H9 (cell line): Measurements from ENCODE around the gene HOXA1. TPM values are rescaled to one million over a fixed set of nuclear protein-coding genes. Genes with fewer than 3 reads are reported as not detected.

Experiments used
- DNase-seq: peaks from one replicate; pipeline ENCODE4 v3.0.0-alpha.2; 2017
- H2AFZ ChIP-seq: one replicate; pipeline ENCODE4 v1.6.1; 2013; ENCODE audit warnings: mild to moderate bottlenecking, low read length, control low read depth, moderate library complexity
- H2AK5ac ChIP-seq: 2 replicates; pipeline ENCODE4 v1.6.1; 2013; ENCODE audit warnings: low read length, control low read depth, mixed read lengths; ENCODE audit not compliant: insufficient read length
- H2BK120ac ChIP-seq: one replicate; pipeline ENCODE4 v1.6.1; 2013; ENCODE audit warnings: low read depth, mild to moderate bottlenecking, low read length, control low read depth, inconsistent platforms; ENCODE audit not compliant: poor library complexity, severe bottlenecking
- H2BK12ac ChIP-seq: 2 replicates; pipeline ENCODE4 v1.6.1; 2013; ENCODE audit warnings: low read length, control low read depth, mixed read lengths, low read depth; ENCODE audit not compliant: insufficient read length
- H2BK15ac ChIP-seq: 2 replicates; pipeline ENCODE4 v1.6.1; 2013; ENCODE audit warnings: low read depth, low read length, control low read depth
- H2BK20ac ChIP-seq: one replicate; pipeline ENCODE4 v1.6.1; 2013; ENCODE audit warnings: low read depth, mild to moderate bottlenecking, low read length, control low read depth, inconsistent platforms; ENCODE audit not compliant: poor library complexity, severe bottlenecking
- H2BK5ac ChIP-seq: 2 replicates; pipeline ENCODE4 v1.6.1; 2013; ENCODE audit warnings: low read length, control low read depth, mixed read lengths; ENCODE audit not compliant: insufficient read length
- H3K14ac ChIP-seq: 2 replicates; pipeline ENCODE4 v1.6.1; 2013; ENCODE audit warnings: low read length, control low read depth; ENCODE audit not compliant: insufficient read depth
- H3K18ac ChIP-seq: 2 replicates; pipeline ENCODE4 v1.6.1; 2013; ENCODE audit warnings: low read depth, mild to moderate bottlenecking, mixed read lengths, low read length, control low read depth; ENCODE audit not compliant: insufficient read length
- H3K23ac ChIP-seq: 2 replicates; pipeline ENCODE4 v1.6.1; 2013; ENCODE audit warnings: low read length, control low read depth, mixed read lengths, low read depth; ENCODE audit not compliant: insufficient read length
- H3K23me2 ChIP-seq: 2 replicates; pipeline ENCODE4 v1.6.1; 2013; ENCODE audit warnings: low read depth, mild to moderate bottlenecking, mixed read lengths, low read length, control low read depth; ENCODE audit not compliant: insufficient read length, poor library complexity, severe bottlenecking
- H3K27ac ChIP-seq: 2 replicates; pipeline ENCODE4 v1.5.1; 2013; ENCODE audit warnings: low read length, control low read depth, mixed read lengths, low read depth; ENCODE audit not compliant: insufficient read length
- H3K27me3 ChIP-seq: 2 replicates; pipeline ENCODE4 v1.6.1; 2013; ENCODE audit warnings: low read length, control low read depth, inconsistent platforms; ENCODE audit not compliant: insufficient read depth
- H3K4ac ChIP-seq: 2 replicates; pipeline ENCODE4 v1.6.1; 2013; ENCODE audit warnings: low read depth, mild to moderate bottlenecking, control low read depth, inconsistent platforms, low read length, moderate library complexity
- H3K4me1 ChIP-seq: 2 replicates; pipeline ENCODE4 v1.6.1; 2013; ENCODE audit warnings: low read length, control low read depth, inconsistent platforms; ENCODE audit not compliant: insufficient read depth
- H3K4me2 ChIP-seq: 2 replicates; pipeline ENCODE4 v1.6.1; 2013; ENCODE audit warnings: low read length, control low read depth, mixed read lengths; ENCODE audit not compliant: insufficient read length, insufficient read depth
- H3K56ac ChIP-seq: 2 replicates; pipeline ENCODE4 v1.6.1; 2013; ENCODE audit warnings: low read depth, mild to moderate bottlenecking, mixed read lengths, low read length, control low read depth; ENCODE audit not compliant: insufficient read length
- H3K79me1 ChIP-seq: 2 replicates; pipeline ENCODE4 v1.6.1; 2013; ENCODE audit warnings: low read depth, mild to moderate bottlenecking, moderate library complexity, low read length, control low read depth, inconsistent platforms; ENCODE audit not compliant: insufficient read depth, poor library complexity, severe bottlenecking
- H3K79me2 ChIP-seq: 2 replicates; pipeline ENCODE4 v1.6.1; 2013; ENCODE audit warnings: low read length, control low read depth, inconsistent platforms; ENCODE audit not compliant: insufficient read depth
- H3K9ac ChIP-seq: 2 replicates; pipeline ENCODE4 v1.6.1; 2013; ENCODE audit warnings: low read length, control low read depth, mixed read lengths; ENCODE audit not compliant: insufficient read length; ENCODE audit errors: extremely low read depth
- H3K9me3 ChIP-seq: one replicate; pipeline ENCODE4 v1.6.1; 2013; ENCODE audit warnings: low read depth, low read length, inconsistent platforms; ENCODE audit not compliant: control insufficient read depth
- H3T11ph ChIP-seq: one replicate; pipeline ENCODE4 v1.6.1; 2013; ENCODE audit warnings: mild to moderate bottlenecking, low read length, control low read depth, inconsistent platforms
- H4K20me1 ChIP-seq: one replicate; pipeline ENCODE4 v1.6.1; 2013; ENCODE audit not compliant: control insufficient read depth, insufficient read length, insufficient read depth
- H4K5ac ChIP-seq: 2 replicates; pipeline ENCODE4 v1.6.1; 2013; ENCODE audit warnings: low read depth, mild to moderate bottlenecking, mixed read lengths, low read length, control low read depth; ENCODE audit not compliant: insufficient read length
- H4K8ac ChIP-seq: replicated peaks from 2 replicates; pipeline ENCODE4 v1.6.1; 2013; ENCODE audit warnings: low read length, control low read depth, mixed read lengths, low read depth; ENCODE audit not compliant: insufficient read length
- H4K91ac ChIP-seq: 2 replicates; pipeline ENCODE4 v1.6.1; 2013; ENCODE audit warnings: low read depth, mild to moderate bottlenecking, moderate library complexity, mixed read lengths, low read length, control low read depth; ENCODE audit not compliant: insufficient read length
- H3K27ac Mint-ChIP-seq, 3 experiments: 2 replicates in 2 of 3; 3 replicates in 1 of 3; pipeline ENCODE4 v1.8.0; 2020 to 2021; ENCODE audit warnings: mixed read lengths in 3 of 3, mild to moderate bottlenecking in 1 of 3, moderate library complexity in 1 of 3
- H3K27me3 Mint-ChIP-seq: 2 replicates; pipeline ENCODE4 v1.8.0; 2021; ENCODE audit warnings: low read depth, mild to moderate bottlenecking, moderate library complexity, mixed read lengths
- H3K36me3 Mint-ChIP-seq, 3 experiments: 2 replicates in 2 of 3; 3 replicates in 1 of 3; pipeline ENCODE4 v1.8.0; 2020 to 2021; ENCODE audit warnings: low read depth in 3 of 3, mixed read lengths in 3 of 3; ENCODE audit not compliant: insufficient read depth in 1 of 3
- H3K4me1 Mint-ChIP-seq, 2 experiments: 2 replicates each; pipeline ENCODE4 v1.8.0; 2020; ENCODE audit warnings: mixed read lengths in 2 of 2
- H3K4me3 Mint-ChIP-seq, 2 experiments: 2 replicates in 1 of 2; 3 replicates in 1 of 2; pipeline ENCODE4 v1.8.0; 2020 to 2021; ENCODE audit warnings: mild to moderate bottlenecking in 2 of 2, mixed read lengths in 2 of 2, moderate library complexity in 1 of 2
- H3K9me3 Mint-ChIP-seq, 2 experiments: 2 replicates in 1 of 2; 3 replicates in 1 of 2; pipeline ENCODE4 v1.8.0; 2020; ENCODE audit warnings: mild to moderate bottlenecking in 2 of 2, mixed read lengths in 2 of 2, moderate library complexity in 1 of 2
- WGBS: extraction: QIAGEN DNeasy Blood & Tissue Kit; methylation state at CpG from one replicate; pipeline ENCODE4 v1.1.7; 2013; ENCODE audit warnings: missing lambda C conversion rate, low lambda C conversion rate, mixed read lengths; ENCODE audit not compliant: insufficient read length; ENCODE audit errors: extremely low coverage; 5-methylcytosine and 5-hydroxymethylcytosine counted together
- total RNA-seq: library from RNA; stranded (reverse); gene quantifications from 2 replicates; pipeline ENCODE4 v1.2.1, GENCODE V29; 2021
- TF ChIP-seq, protein P1 (sequence below): fragments of 200-600 bp; sonication (generic); conservative IDR thresholded peaks from 3 replicates; pipeline ENCODE4 v1.8.0; 2021; ENCODE audit warnings: antibody characterized with exemption, mild to moderate bottlenecking

HOXA1 gene
- total RNA-seq, 1 experiment from 2014 or later: not detected

DNA sequence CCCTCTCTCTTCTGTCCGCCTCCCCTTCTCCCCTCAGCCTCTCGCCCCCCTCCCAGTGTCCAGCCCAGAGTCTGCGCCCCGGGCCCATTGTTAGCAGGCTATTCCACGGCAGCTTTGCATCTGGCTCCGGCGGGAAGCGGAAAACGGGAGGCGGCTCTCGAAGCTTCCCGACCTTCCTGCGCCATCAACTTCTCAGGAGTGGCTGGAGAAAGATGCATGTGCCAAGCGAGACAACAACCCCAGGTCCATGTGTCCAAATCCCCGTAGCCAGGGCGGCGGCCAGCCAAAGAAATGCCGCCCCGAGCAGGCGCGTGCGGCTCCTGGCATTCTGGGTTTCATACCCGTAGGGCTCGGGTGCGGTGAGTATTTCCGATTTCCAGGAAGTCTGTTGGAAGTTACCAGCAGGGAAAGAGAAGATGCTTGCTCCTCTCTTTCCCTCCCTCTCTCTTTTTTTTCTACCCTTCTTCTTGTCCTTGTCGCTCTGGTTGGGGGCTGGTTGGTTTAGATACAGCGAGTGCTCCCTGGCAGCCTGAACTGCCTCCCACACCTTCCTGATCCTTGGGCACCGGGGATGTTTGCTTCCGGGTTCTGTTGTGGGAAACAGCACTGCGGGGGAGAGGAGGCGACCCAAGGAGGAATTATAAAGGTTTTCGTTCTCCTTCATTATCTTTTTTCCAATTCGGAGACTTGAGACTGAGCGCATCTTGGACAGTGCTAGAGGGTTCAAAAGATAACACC, 7.9 kb upstream of the HOXA1 start:
- H3K4ac ChIP-seq: no peak overlapping the region
- H3K23ac ChIP-seq: no peak overlapping the region
- WGBS: no CpG with 5 or more reads among the region's 35 CpGs
- no peak overlapping the region for H2AK5ac ChIP-seq
- no peak overlapping the region for H3K56ac ChIP-seq
- no peaks in the 10 kb centered on the region for H3K9me3 ChIP-seq
- H2BK5ac ChIP-seq: no peak overlapping the region
- H3K79me1 ChIP-seq: no peaks in the 10 kb centered on the region
- no peak overlapping the region for H4K5ac ChIP-seq
- H3K23me2 ChIP-seq: no peaks in the 10 kb centered on the region
- no peaks in the 10 kb centered on the region for H3K36me3 Mint-ChIP-seq
- no peak overlapping the region for H2BK120ac ChIP-seq
- H2BK20ac ChIP-seq: no peak overlapping the region
- H3K4me1 ChIP-seq: no peaks in the 10 kb centered on the region
- no peak for DNase-seq
- no peak overlapping the region for H3K14ac ChIP-seq
- H3K27ac ChIP-seq: no peak overlapping the region
- H2AFZ ChIP-seq: no peak overlapping the region
- no peak overlapping the region for H3K9ac ChIP-seq
- peaks cover 13 to 44% of the 10 kb centered on the region in 2 experiments for H3K4me1 Mint-ChIP-seq
- H4K91ac ChIP-seq: no peak overlapping the region
- no peak overlapping the region for H3K4me2 ChIP-seq
- H2BK12ac ChIP-seq: no peak overlapping the region
- H4K8ac ChIP-seq: no peak overlapping the region
- H3K27ac Mint-ChIP-seq: no peak overlapping the region
- H3K27me3 ChIP-seq: peaks cover 98% of the 10 kb centered on the region
- no peaks in the 10 kb centered on the region for H3K79me2 ChIP-seq
- TF ChIP-seq, protein P1, sequence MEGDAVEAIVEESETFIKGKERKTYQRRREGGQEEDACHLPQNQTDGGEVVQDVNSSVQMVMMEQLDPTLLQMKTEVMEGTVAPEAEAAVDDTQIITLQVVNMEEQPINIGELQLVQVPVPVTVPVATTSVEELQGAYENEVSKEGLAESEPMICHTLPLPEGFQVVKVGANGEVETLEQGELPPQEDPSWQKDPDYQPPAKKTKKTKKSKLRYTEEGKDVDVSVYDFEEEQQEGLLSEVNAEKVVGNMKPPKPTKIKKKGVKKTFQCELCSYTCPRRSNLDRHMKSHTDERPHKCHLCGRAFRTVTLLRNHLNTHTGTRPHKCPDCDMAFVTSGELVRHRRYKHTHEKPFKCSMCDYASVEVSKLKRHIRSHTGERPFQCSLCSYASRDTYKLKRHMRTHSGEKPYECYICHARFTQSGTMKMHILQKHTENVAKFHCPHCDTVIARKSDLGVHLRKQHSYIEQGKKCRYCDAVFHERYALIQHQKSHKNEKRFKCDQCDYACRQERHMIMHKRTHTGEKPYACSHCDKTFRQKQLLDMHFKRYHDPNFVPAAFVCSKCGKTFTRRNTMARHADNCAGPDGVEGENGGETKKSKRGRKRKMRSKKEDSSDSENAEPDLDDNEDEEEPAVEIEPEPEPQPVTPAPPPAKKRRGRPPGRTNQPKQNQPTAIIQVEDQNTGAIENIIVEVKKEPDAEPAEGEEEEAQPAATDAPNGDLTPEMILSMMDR: no peak
- H3K4me3 Mint-ChIP-seq: peak overlapping the region in 1 of 2 experiments; percentile 11; a peak in 1 of 5 replicates
- H3K9me3 Mint-ChIP-seq: peaks cover 8 to 22% of the 10 kb centered on the region in 2 experiments
- peaks cover 100% of the 10 kb centered on the region for H3K27me3 Mint-ChIP-seq
- no peak overlapping the region for H3T11ph ChIP-seq
- no peak overlapping the region for H3K18ac ChIP-seq
- peaks cover 2% of the 10 kb centered on the region for H4K20me1 ChIP-seq
- no peak overlapping the region for H2BK15ac ChIP-seq
